ENCODE measurements around the gene EML4.

Gene EML4

GRCh38 chr2:42190191-42190590, 21.0 kb downstream of the EML4 start:
- Histone ChIP-seq H3K27ac (replicated peaks) (no peak overlapping the region), H3K4me3 (replicated peaks; ENCODE audit: insufficient read depth, low read length) (no peak overlapping the region), H3K27me3 (ENCODE audit: insufficient read depth, poor library complexity, severe bottlenecking) (no peaks in the 10 kb centered on the region)
- no peak for DNase-seq (ENCODE audit: low read depth in 1 of 2, low spot score in 1 of 2)
- no peak for TF ChIP-seq CTCF (IDR thresholded peaks at IDR 0.05; ENCODE audit: insufficient read depth, low read length)
- TF ChIP-seq SPI1 (IDR thresholded peaks at IDR 0.05; ENCODE audit: borderline replicate concordance, low read depth): no peak
- no peak for TF ChIP-seq REST (IDR thresholded peaks at IDR 0.05; ENCODE audit: insufficient replicate concordance, low read depth)
- no peak for TF ChIP-seq GABPA (IDR thresholded peaks at IDR 0.05; ENCODE audit: low read depth)

GRCh38 chr2:42191285-42192009, 22.3 kb downstream of the EML4 start:
- DNase-seq (ENCODE audit: low read depth in 1 of 2, low spot score in 1 of 2): no peak
- Histone ChIP-seq H3K27ac (replicated peaks) (no peak overlapping the region), H3K4me3 (replicated peaks; ENCODE audit: insufficient read depth, low read length) (no peak overlapping the region), H3K27me3 (ENCODE audit: insufficient read depth, poor library complexity, severe bottlenecking) (no peaks in the 10 kb centered on the region)
- no peak for TF ChIP-seq CTCF (IDR thresholded peaks at IDR 0.05; ENCODE audit: insufficient read depth, low read length)
- no peak for TF ChIP-seq REST (IDR thresholded peaks at IDR 0.05; ENCODE audit: insufficient replicate concordance, low read depth)
- TF ChIP-seq SPI1 (IDR thresholded peaks at IDR 0.05; ENCODE audit: borderline replicate concordance, low read depth): no peak
- no peak for TF ChIP-seq GABPA (IDR thresholded peaks at IDR 0.05; ENCODE audit: low read depth)
- no peak for TF ChIP-seq POLR2AphosphoS5 (IDR thresholded peaks at IDR 0.05; ENCODE audit: low read depth)

GRCh38 chr2:42192010-42192373, 22.8 kb downstream of the EML4 start:
- no peak overlapping the region for H3K4me3 ChIP-seq (replicated peaks; ENCODE audit: insufficient read depth, low read length)
- H3K27me3 ChIP-seq (ENCODE audit: insufficient read depth, poor library complexity, severe bottlenecking): no peaks in the 10 kb centered on the region
- TF ChIP-seq CTCF (IDR thresholded peaks at IDR 0.05; ENCODE audit: insufficient read depth, low read length) (no peak), REST (IDR thresholded peaks at IDR 0.05; ENCODE audit: insufficient replicate concordance, low read depth) (no peak), SPI1 (IDR thresholded peaks at IDR 0.05; ENCODE audit: borderline replicate concordance, low read depth) (no peak), GABPA (IDR thresholded peaks at IDR 0.05; ENCODE audit: low read depth) (no peak), POLR2AphosphoS5 (IDR thresholded peaks at IDR 0.05; ENCODE audit: low read depth) (no peak)
- H3K27ac ChIP-seq (replicated peaks): no peak overlapping the region
- no peak for DNase-seq (ENCODE audit: low read depth in 1 of 2, low spot score in 1 of 2)
